Mesenchymal stem cell (in vitro differentiated cells and primary cell): ENCODE results near the gene MARK3.

ENCODE experiments used
- DNase-seq: peaks from one replicate; pipeline ENCODE4 v3.0.0-alpha.2; 2013
- H2AFZ ChIP-seq: one replicate; pipeline ENCODE4 v1.6.1; 2013; ENCODE audit warnings: low read depth, mild to moderate bottlenecking, control low read depth, inconsistent platforms, low read length, moderate library complexity
- H2AK5ac ChIP-seq: 2 replicates; pipeline ENCODE4 v1.6.1; 2013; ENCODE audit warnings: low read length, moderate library complexity, mild to moderate bottlenecking, inconsistent platforms; ENCODE audit not compliant: severe bottlenecking
- H2BK120ac ChIP-seq: one replicate; pipeline ENCODE4 v1.6.1; 2013; ENCODE audit warnings: low read depth, mild to moderate bottlenecking, inconsistent platforms, low read length, moderate library complexity
- H2BK12ac ChIP-seq, 2 experiments: one replicate each; pipeline ENCODE4 v1.6.1; 2013; ENCODE audit warnings: inconsistent platforms in 2 of 2, low read length in 2 of 2, mild to moderate bottlenecking in 2 of 2, moderate library complexity in 2 of 2, control low read depth in 1 of 2
- H2BK15ac ChIP-seq: one replicate; pipeline ENCODE4 v1.6.1; 2013; ENCODE audit warnings: mild to moderate bottlenecking, low read depth, inconsistent platforms; ENCODE audit not compliant: poor library complexity, severe bottlenecking
- H2BK5ac ChIP-seq: 2 replicates; pipeline ENCODE4 v1.6.1; 2013; ENCODE audit warnings: low read depth, mild to moderate bottlenecking, low read length, control low read depth, inconsistent platforms; ENCODE audit not compliant: poor library complexity, severe bottlenecking
- H3K14ac ChIP-seq, 2 experiments: one replicate each; pipeline ENCODE4 v1.6.1; 2013; ENCODE audit warnings: inconsistent platforms in 2 of 2, low read length in 2 of 2, control low read depth in 1 of 2, mild to moderate bottlenecking in 1 of 2, moderate library complexity in 1 of 2
- H3K18ac ChIP-seq, 2 experiments: one replicate each; pipeline ENCODE4 v1.6.1; 2013; ENCODE audit warnings: inconsistent platforms in 2 of 2, low read length in 2 of 2, control low read depth in 1 of 2, low read depth in 1 of 2, mild to moderate bottlenecking in 1 of 2
- H3K23ac ChIP-seq, 2 experiments: one replicate each; pipeline ENCODE4 v1.6.1; 2013; ENCODE audit warnings: inconsistent platforms in 2 of 2, low read length in 2 of 2, mild to moderate bottlenecking in 2 of 2, moderate library complexity in 2 of 2, control low read depth in 1 of 2
- H3K27ac ChIP-seq: 2 replicates; pipeline ENCODE4 v1.5.1; 2013; ENCODE audit warnings: mild to moderate bottlenecking, moderate library complexity, low read length, control low read depth, inconsistent platforms; ENCODE audit not compliant: poor library complexity, severe bottlenecking
- H3K27me3 ChIP-seq, 2 experiments: 2 replicates each; pipeline versions ENCODE4 v1.6.1 to v1.7.0; 2013; ENCODE audit warnings: low read length in 2 of 2, mild to moderate bottlenecking in 2 of 2, moderate library complexity in 2 of 2, control low read depth in 1 of 2, inconsistent platforms in 1 of 2; ENCODE audit not compliant: control insufficient read depth in 1 of 2, insufficient read depth in 1 of 2
- H3K36me3 ChIP-seq, 2 experiments: 2 replicates each; pipeline versions ENCODE4 v1.6.1 to v1.7.0; 2013; ENCODE audit warnings: low read length in 2 of 2, control low read depth in 1 of 2, inconsistent platforms in 1 of 2, low read depth in 1 of 2, mild to moderate bottlenecking in 1 of 2; ENCODE audit not compliant: insufficient read depth in 2 of 2, control insufficient read depth in 1 of 2
- H3K4ac ChIP-seq, 2 experiments: one replicate each; pipeline ENCODE4 v1.6.1; 2013; ENCODE audit warnings: inconsistent platforms in 2 of 2, low read length in 2 of 2, mild to moderate bottlenecking in 2 of 2, moderate library complexity in 2 of 2, control low read depth in 1 of 2, low read depth in 1 of 2
- H3K4me1 ChIP-seq: 2 replicates; pipeline ENCODE4 v1.6.1; 2013; ENCODE audit warnings: low read depth, low read length, control low read depth; ENCODE audit not compliant: control insufficient read depth, insufficient read depth
- H3K4me2 ChIP-seq: 2 replicates; pipeline ENCODE4 v1.6.1; 2013; ENCODE audit warnings: low read length, mild to moderate bottlenecking, inconsistent platforms; ENCODE audit not compliant: poor library complexity, severe bottlenecking
- H3K4me3 ChIP-seq, 2 experiments: 2 replicates each; pipeline versions ENCODE4 v1.5.1 to v1.7.0; 2013; ENCODE audit warnings: low read length in 2 of 2, mild to moderate bottlenecking in 2 of 2, control low read depth in 1 of 2, low read depth in 1 of 2; ENCODE audit not compliant: insufficient read depth in 1 of 2
- H3K79me1 ChIP-seq: replicated peaks from 2 replicates; pipeline ENCODE4 v1.6.1; 2013; ENCODE audit warnings: mild to moderate bottlenecking, control low read depth, low read length, inconsistent platforms; ENCODE audit not compliant: poor library complexity, severe bottlenecking
- H3K9ac ChIP-seq: 2 replicates; pipeline ENCODE4 v1.7.0; 2013; ENCODE audit warnings: mild to moderate bottlenecking, low read length, moderate library complexity
- H3K9me3 ChIP-seq: 2 replicates; pipeline ENCODE4 v1.7.0; 2013; ENCODE audit warnings: mild to moderate bottlenecking, low read length; ENCODE audit not compliant: control insufficient read depth
- H4K8ac ChIP-seq: one replicate; pipeline ENCODE4 v1.6.1; 2013; ENCODE audit warnings: inconsistent platforms, mild to moderate bottlenecking, low read length, moderate library complexity
- H4K91ac ChIP-seq: one replicate; pipeline ENCODE4 v1.6.1; 2013; ENCODE audit warnings: mild to moderate bottlenecking, low read length, inconsistent platforms
- WGBS: methylation state at CpG from one replicate; pipeline ENCODE4 v1.1.7; 2013; ENCODE audit warnings: mixed read lengths; 5-methylcytosine and 5-hydroxymethylcytosine counted together

The MARK3 gene

GRCh38 chr14:103550451-103551337, 165.5 kb downstream of the MARK3 start:
- Histone ChIP-seq H3K4me2 (peak overlapping the region; percentile 25), H2AFZ (no peak overlapping the region), H2BK5ac (peak overlapping the region; percentile 66), H3K9me3 (no peaks in the 10 kb centered on the region), H3K36me3 (peaks cover 0 to 13% of the 10 kb centered on the region in 2 experiments), H3K4me1 (peaks cover 45% of the 10 kb centered on the region), H3K27ac (peak overlapping the region; percentile 74), H3K4me3 (peak overlapping the region in 1 of 2 experiments; percentile 57), H2BK120ac (no peak overlapping the region), H3K9ac (peak overlapping the region; percentile 75), H3K23ac (no peak overlapping the region), H2BK15ac (no peak overlapping the region), H4K8ac (no peak overlapping the region), H4K91ac (no peak overlapping the region), H3K4ac (no peak overlapping the region), H2AK5ac (peak overlapping the region; percentile 95), H3K27me3 (no peaks in the 10 kb centered on the region), H3K79me1 (peaks cover 32% of the 10 kb centered on the region), H3K14ac (no peak overlapping the region), H3K18ac (no peak overlapping the region), H2BK12ac (no peak overlapping the region)
- 88% methylated on average over 21 of the region's 22 CpGs for WGBS
- no peak for DNase-seq

DNA sequence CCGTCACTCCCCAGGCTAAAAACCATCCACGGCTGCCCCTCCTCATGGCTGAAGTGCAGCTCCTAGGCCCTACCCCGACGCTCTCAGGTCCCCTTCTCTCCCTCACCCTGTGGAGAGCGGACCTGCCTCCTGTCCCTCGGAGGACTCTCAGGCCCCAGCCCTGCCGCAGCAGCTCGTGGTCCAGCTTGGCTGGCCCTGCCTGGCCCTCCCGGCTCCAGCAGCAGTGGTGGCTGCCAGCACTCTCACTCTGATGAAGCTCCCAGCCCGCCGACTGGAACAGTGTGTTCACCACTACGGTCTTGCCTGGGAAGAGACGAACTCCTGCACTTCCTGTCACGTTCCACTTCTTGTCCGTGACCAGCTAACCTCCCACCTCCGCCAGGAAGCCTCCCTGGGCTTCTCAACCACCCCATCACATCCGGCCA, 166.1 kb downstream of the MARK3 start:
- Histone ChIP-seq H2AK5ac (peak overlapping the region; percentile 95), H2BK5ac (peak overlapping the region; percentile 68), H3K4me1 (peaks cover 48% of the 10 kb centered on the region), H3K18ac (no peak overlapping the region), H3K4me2 (no peak overlapping the region), H2BK15ac (no peak overlapping the region), H3K36me3 (peaks cover 0 to 13% of the 10 kb centered on the region in 2 experiments), H3K9me3 (no peaks in the 10 kb centered on the region), H2BK12ac (no peak overlapping the region), H4K8ac (no peak overlapping the region), H3K27me3 (no peaks in the 10 kb centered on the region), H3K4me3 (peak overlapping the region in 1 of 2 experiments; percentile 57), H3K23ac (no peak overlapping the region), H4K91ac (no peak overlapping the region), H3K14ac (no peak overlapping the region), H2BK120ac (no peak overlapping the region), H3K79me1 (peaks cover 32% of the 10 kb centered on the region), H3K9ac (peak overlapping the region; percentile 75), H3K4ac (no peak overlapping the region), H2AFZ (no peak overlapping the region), H3K27ac (peak overlapping the region; percentile 89)
- WGBS: 85% methylated on average over 17 of the region's 17 CpGs
- DNase-seq: no peak

DNA sequence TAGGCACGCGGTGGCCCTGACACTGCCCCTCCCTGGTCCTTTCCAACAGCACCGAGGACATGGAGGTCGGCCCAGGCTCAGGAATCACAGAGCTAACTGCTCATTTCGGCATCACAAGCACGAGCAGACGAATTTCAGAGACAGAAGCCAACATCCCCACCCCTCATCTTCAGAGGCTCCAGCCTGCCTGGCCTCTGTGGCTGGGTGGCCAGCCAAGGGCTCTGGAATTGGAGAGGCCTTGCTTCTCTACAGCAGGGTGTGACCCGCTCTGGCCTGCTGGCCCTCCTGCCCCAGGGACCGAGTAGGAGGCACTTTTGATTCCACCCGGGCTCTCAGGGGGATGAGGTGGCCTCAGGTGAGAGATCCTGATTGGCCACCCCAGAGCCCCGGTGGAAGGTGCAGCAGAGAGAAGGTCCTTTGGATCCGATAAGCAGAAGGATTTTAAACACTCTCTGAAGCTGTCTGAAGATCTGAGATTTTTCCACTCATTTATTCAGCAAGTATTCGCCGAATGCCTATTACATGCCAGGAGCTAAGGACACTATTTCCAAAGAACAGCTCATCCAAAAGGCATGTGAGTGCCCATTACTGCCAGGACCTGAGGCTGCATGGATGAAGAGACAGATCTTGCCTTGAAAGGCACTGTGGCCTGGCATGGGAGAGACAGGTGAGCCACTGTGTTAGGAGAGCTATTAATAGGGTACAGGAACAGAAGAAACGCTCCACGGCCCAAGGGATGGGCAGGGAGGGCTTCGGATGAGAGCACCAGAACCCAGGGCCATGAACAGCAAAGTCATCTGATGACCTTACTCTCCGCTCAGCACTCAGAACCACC, 167.0 kb downstream of the MARK3 start:
- WGBS: 84% methylated on average over 15 of the region's 18 CpGs
- Histone ChIP-seq H3K18ac (no peak overlapping the region), H3K36me3 (peaks cover 5 to 13% of the 10 kb centered on the region in 2 experiments), H3K4me2 (peak overlapping the region; percentile 17), H2BK12ac (no peak overlapping the region), H3K79me1 (peaks cover 32% of the 10 kb centered on the region), H2BK120ac (no peak overlapping the region), H4K8ac (no peak overlapping the region), H3K9me3 (no peaks in the 10 kb centered on the region), H4K91ac (peak overlapping the region; percentile 63), H3K4ac (no peak overlapping the region), H3K4me3 (peak overlapping the region in 1 of 2 experiments; percentile 57), H2BK5ac (peak overlapping the region; percentile 68), H2AFZ (no peak overlapping the region), H2BK15ac (no peak overlapping the region), H3K9ac (peak overlapping the region; percentile 75), H3K4me1 (peaks cover 46% of the 10 kb centered on the region), H3K23ac (no peak overlapping the region), H3K27ac (peak overlapping the region; percentile 89), H3K27me3 (no peaks in the 10 kb centered on the region), H3K14ac (no peak overlapping the region), H2AK5ac (peak overlapping the region; percentile 95)
- no peak for DNase-seq

GRCh38 chr14:103552846-103553210, 167.6 kb downstream of the MARK3 start:
- peak overlapping the region; percentile 89 for H3K27ac ChIP-seq
- H3K9me3 ChIP-seq: no peaks in the 10 kb centered on the region
- H3K4me3 ChIP-seq: no peak overlapping the region
- peaks cover 32% of the 10 kb centered on the region for H3K79me1 ChIP-seq
- H3K9ac ChIP-seq: peak overlapping the region; percentile 75
- peak overlapping the region; percentile 62 for H4K91ac ChIP-seq
- no peak overlapping the region for H2BK15ac ChIP-seq
- H3K4me2 ChIP-seq: peak overlapping the region; percentile 17
- 97% methylated on average over 11 of the region's 11 CpGs for WGBS
- H2AFZ ChIP-seq: no peak overlapping the region
- no peak overlapping the region for H3K23ac ChIP-seq
- H4K8ac ChIP-seq: no peak overlapping the region
- no peak overlapping the region for H3K14ac ChIP-seq
- H3K4ac ChIP-seq: no peak overlapping the region
- no peak for DNase-seq
- H2BK120ac ChIP-seq: no peak overlapping the region
- H3K4me1 ChIP-seq: peaks cover 50% of the 10 kb centered on the region
- H2BK5ac ChIP-seq: no peak overlapping the region
- no peaks in the 10 kb centered on the region for H3K27me3 ChIP-seq
- H2BK12ac ChIP-seq: no peak overlapping the region
- peaks cover 7 to 13% of the 10 kb centered on the region in 2 experiments for H3K36me3 ChIP-seq
- peak overlapping the region; percentile 59 for H2AK5ac ChIP-seq
- no peak overlapping the region for H3K18ac ChIP-seq
